Measurements from ENCODE around the gene CCNB2. TPM values are rescaled to one million over a fixed set of nuclear protein-coding genes. Genes with fewer than 3 reads are reported as not detected.
A peak's percentile ranks its signal among the peaks of the same experiment; 100 is the strongest.

CCNB2 gene
- polyA plus RNA-seq, 1 donor (not counting 4 experiments of a cell fraction or from before 2014, with no cell fraction given), result 36.9 TPM

GRCh38 chr15:59104602-59104911, 389 bp upstream of the CCNB2 start:
- Histone ChIP-seq H3K9me3 (ENCODE audit: control insufficient read depth, low read depth, low read length) (no peaks in the 10 kb centered on the region), H3K9ac (ENCODE audit: control insufficient read depth, extremely low read depth, insufficient read depth, low read length) (peak overlapping the region; percentile 79), H3K9me1 (ENCODE audit: control insufficient read depth, extremely low read depth, insufficient read depth, low read length) (no peaks in the 10 kb centered on the region), H3K4me1 (ENCODE audit: control insufficient read depth, extremely low read depth, insufficient read depth, low read length) (peaks cover 11% of the 10 kb centered on the region), H3K4me3 (ENCODE audit: control insufficient read depth in 2 of 3, extremely low read depth in 1 of 3, insufficient read depth in 2 of 3, low read depth in 1 of 3, low read length in 3 of 3) (peak overlapping the region; percentile 82 to 97 (median 93)), H3K27ac (ENCODE audit: control insufficient read depth, insufficient read depth, low read length) (peak overlapping the region; percentile 67), H2AFZ (ENCODE audit: control insufficient read depth, low read length) (peak overlapping the region; percentile 89), H3K27me3 (ENCODE audit: control insufficient read depth, extremely low read depth, insufficient read depth, low read length) (no peaks in the 10 kb centered on the region), H3K4me2 (ENCODE audit: control insufficient read depth, extremely low read depth, insufficient read depth, low read depth, low read length) (peak overlapping the region; percentile 90), H4K20me1 (ENCODE audit: control insufficient read depth, extremely low read depth, insufficient read depth, low read length) (no peaks in the 10 kb centered on the region), H3K36me3 (ENCODE audit: control insufficient read depth in 2 of 2, extremely low read depth in 1 of 2, insufficient read depth in 2 of 2, low read length in 2 of 2) (peaks cover 0 to 9% of the 10 kb centered on the region in 2 experiments), H3K79me2 (ENCODE audit: control insufficient read depth, insufficient read depth, low read length) (peaks cover 8% of the 10 kb centered on the region)
- FAIRE-seq (no peak), DNase-seq (ENCODE audit: low read depth, low spot score) (no peak)
- no peak for TF ChIP-seq EZH2 (IDR thresholded peaks at IDR 0.05; ENCODE audit: low read length)
- TF ChIP-seq CTCF (optimal IDR thresholded peaks at IDR 0.05 in 1 of 3, IDR thresholded peaks at IDR 0.05 in 1 of 3, conservative IDR thresholded peaks at IDR 0.05 in 1 of 3; ENCODE audit: extremely low read depth in 1 of 3, insufficient read depth in 2 of 3, low read length in 3 of 3), result no peak
- dilution Hi-C loops (cut with MboI; ENCODE audit: extremely low pct_ligation_motif_present, low sequenced_read_pairs), result no loop called here

GRCh38 chr15:59105854-59106253, 908 bp downstream of the CCNB2 start:
- Histone ChIP-seq H2AFZ (ENCODE audit: control insufficient read depth, low read length) (peak overlapping the region; percentile 87), H3K27me3 (ENCODE audit: control insufficient read depth, extremely low read depth, insufficient read depth, low read length) (no peaks in the 10 kb centered on the region), H3K4me1 (ENCODE audit: control insufficient read depth, extremely low read depth, insufficient read depth, low read length) (peaks cover 11% of the 10 kb centered on the region), H3K9ac (ENCODE audit: control insufficient read depth, extremely low read depth, insufficient read depth, low read length) (peak overlapping the region; percentile 79), H3K9me1 (ENCODE audit: control insufficient read depth, extremely low read depth, insufficient read depth, low read length) (no peaks in the 10 kb centered on the region), H4K20me1 (ENCODE audit: control insufficient read depth, extremely low read depth, insufficient read depth, low read length) (no peaks in the 10 kb centered on the region), H3K4me3 (ENCODE audit: control insufficient read depth in 2 of 3, extremely low read depth in 1 of 3, insufficient read depth in 2 of 3, low read depth in 1 of 3, low read length in 3 of 3) (peak overlapping the region; percentile 82 to 97 (median 93)), H3K36me3 (ENCODE audit: control insufficient read depth in 2 of 2, extremely low read depth in 1 of 2, insufficient read depth in 2 of 2, low read length in 2 of 2) (peaks cover 0 to 16% of the 10 kb centered on the region in 2 experiments), H3K4me2 (ENCODE audit: control insufficient read depth, extremely low read depth, insufficient read depth, low read depth, low read length) (peak overlapping the region; percentile 90), H3K27ac (ENCODE audit: control insufficient read depth, insufficient read depth, low read length) (peak overlapping the region; percentile 67), H3K9me3 (ENCODE audit: control insufficient read depth, low read depth, low read length) (no peaks in the 10 kb centered on the region), H3K79me2 (ENCODE audit: control insufficient read depth, insufficient read depth, low read length) (peaks cover 8% of the 10 kb centered on the region)
- FAIRE-seq (no peak), DNase-seq (ENCODE audit: low read depth, low spot score) (no peak)
- TF ChIP-seq CTCF (optimal IDR thresholded peaks at IDR 0.05 in 1 of 3, IDR thresholded peaks at IDR 0.05 in 1 of 3, conservative IDR thresholded peaks at IDR 0.05 in 1 of 3; ENCODE audit: extremely low read depth in 1 of 3, insufficient read depth in 2 of 3, low read length in 3 of 3) (peak; percentile 18 to 41 (median 36)), EZH2 (IDR thresholded peaks at IDR 0.05; ENCODE audit: low read length) (no peak)
- dilution Hi-C loops (cut with MboI; ENCODE audit: extremely low pct_ligation_motif_present, low sequenced_read_pairs), result no loop called here

All from keratinocyte (primary cell).